Fibroblast of mammary gland (primary cell): ENCODE measurements around the gene YIF1B.
A peak's percentile ranks its signal among the peaks of the same experiment; 100 is the strongest.

Experiments used
- DNase-seq: peaks from one replicate; pipeline ENCODE4 v3.0.0-alpha.2; 2010; ENCODE audit warnings: low read depth
- H3K4me3 ChIP-seq: 2 replicates; pipeline ENCODE4 v1.5.1; 2011; ENCODE audit warnings: low read depth, mild to moderate bottlenecking, low read length, moderate library complexity; ENCODE audit not compliant: control insufficient read depth
- CTCF ChIP-seq: conservative IDR thresholded peaks from 2 replicates; pipeline ENCODE4 v1.5.1; 2011; ENCODE audit warnings: low read depth, low read length, inconsistent platforms; ENCODE audit not compliant: control insufficient read depth, insufficient read depth

Gene YIF1B

GRCh38 chr19:38291855-38292254 lies 23.9 kb downstream of the YIF1B start:
- TF ChIP-seq CTCF: no peak
- no peak overlapping the region for H3K4me3 ChIP-seq
- no peak for DNase-seq

- H3K4me3 ChIP-seq: no peak overlapping the region
- no peak for TF ChIP-seq CTCF
- DNase-seq: peak; percentile 94
These were observed 25.1 kb downstream of the YIF1B start for GRCh38 chr19:38290631-38291147.

- no peak overlapping the region for H3K4me3 ChIP-seq
- DNase-seq: peak; percentile 24
- no peak for TF ChIP-seq CTCF
These were observed 25.8 kb downstream of the YIF1B start for GRCh38 chr19:38289955-38290354.

- no peak for TF ChIP-seq CTCF
- no peak overlapping the region for H3K4me3 ChIP-seq
- DNase-seq: no peak
These were observed 27.5 kb downstream of the YIF1B start for GRCh38 chr19:38288123-38288855.

- TF ChIP-seq CTCF: no peak
- no peak overlapping the region for H3K4me3 ChIP-seq
- no peak for DNase-seq
These were observed 28.1 kb downstream of the YIF1B start for GRCh38 chr19:38287604-38288003.

GRCh38 chr19:38285567-38285966 lies 30.2 kb downstream of the YIF1B start:
- peak; percentile 72 for DNase-seq
- H3K4me3 ChIP-seq: no peak overlapping the region
- TF ChIP-seq CTCF: no peak
